ENCODE results near the gene TRA2A.
"Not testable (repeated sequence)": the region's sequence is repeated elsewhere in the genome, so short reads cannot be mapped to it uniquely, and the experiment has no call there.

The TRA2A gene

DNA sequence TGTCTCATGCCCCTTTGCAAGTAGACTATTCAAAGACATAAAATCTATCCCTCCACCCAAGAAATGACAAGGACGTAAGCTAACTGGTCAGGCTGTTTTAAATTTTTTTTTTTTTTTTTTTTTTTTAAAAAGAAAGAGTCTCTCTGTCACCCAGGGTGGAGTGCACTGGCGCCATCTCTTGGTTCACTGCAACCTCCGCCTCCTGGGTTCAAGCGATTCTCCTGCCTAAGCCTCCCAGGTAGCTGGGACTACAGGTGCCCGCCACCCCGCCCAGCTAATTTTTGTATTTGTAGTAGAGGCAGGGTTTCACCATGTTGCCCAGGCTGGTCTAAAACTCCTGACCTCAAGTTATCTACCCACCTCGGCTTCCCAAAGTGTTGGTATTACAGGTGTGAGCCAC is 11.2 kb downstream of the TRA2A start:
- Histone ChIP-seq H3K27me3 (replicated peaks in 2 of 5; ENCODE audit: control insufficient read depth in 4 of 5, insufficient read depth in 5 of 5, low read length in 4 of 5) (no peaks in the 10 kb centered on the region), H3K27ac (ENCODE audit: insufficient read depth in 1 of 2, low read depth in 1 of 2, low read length in 2 of 2, poor library complexity in 1 of 2, severe bottlenecking in 2 of 2) (no peak overlapping the region), H3K9me3 (ENCODE audit: control extremely low read depth in 1 of 5, control insufficient read depth in 4 of 5, insufficient read depth in 2 of 5, low read depth in 1 of 5, low read length in 4 of 5) (no peaks in the 10 kb centered on the region), H3K36me3 (ENCODE audit: control insufficient read depth in 4 of 4, insufficient read depth in 4 of 4, low read length in 3 of 4) (peaks cover 20 to 55% (median 39%) of the 10 kb centered on the region in 4 experiments), H3K4me3 (ENCODE audit: control insufficient read depth in 1 of 7, extremely low read depth in 1 of 7, insufficient read depth in 4 of 7, low read depth in 2 of 7, low read length in 6 of 7) (no peak overlapping the region), H3K4me1 (ENCODE audit: control extremely low read depth in 1 of 4, control insufficient read depth in 4 of 4, insufficient read depth in 4 of 4, low read length in 3 of 4) (peaks cover 0 to 5% (median 2%) of the 10 kb centered on the region in 4 experiments)
- ChIA-PET POLR2A (interaction anchor here (0.6 kb wide), 1 partner anchor 178 kb away, joined by 8 read pairs; no protein-coding TSS in a partner anchor), CTCF (interaction anchor here (0.9 to 2.2 kb wide), 5 partner anchors 8 to 248 kb away, joined by 3 to 8 read pairs (median 5); no protein-coding TSS in a partner anchor)
- no CpG with 5 or more reads among the region's 7 CpGs for WGBS (ENCODE audit: insufficient coverage)
- DNase-seq = no peak

DNA sequence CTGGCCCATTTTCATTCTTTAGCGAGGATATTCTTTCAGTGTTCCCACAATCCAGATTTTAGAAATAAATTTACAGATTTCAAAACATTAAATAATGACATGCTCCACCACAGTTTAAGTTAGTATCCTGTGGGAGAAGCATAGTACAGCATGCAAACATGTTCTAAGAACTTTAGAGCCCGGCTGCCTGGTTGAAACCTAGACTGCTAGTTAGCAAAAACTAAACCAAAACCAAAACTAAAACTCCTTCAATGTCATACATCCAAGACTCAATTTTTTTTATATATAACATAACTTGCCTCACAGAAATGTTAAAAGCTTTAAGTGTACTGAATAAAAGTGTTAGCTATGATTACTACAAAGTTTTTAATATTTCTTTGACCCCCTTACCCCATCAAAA is 17.0 kb downstream of the TRA2A start:
- POLR2A ChIA-PET = no interaction called here
- Histone ChIP-seq H3K4me1 (ENCODE audit: control extremely low read depth in 1 of 4, control insufficient read depth in 4 of 4, insufficient read depth in 4 of 4, low read length in 3 of 4) (no peaks in the 10 kb centered on the region), H3K36me3 (ENCODE audit: control insufficient read depth in 4 of 4, insufficient read depth in 4 of 4, low read length in 3 of 4) (peaks cover 30 to 86% (median 59%) of the 10 kb centered on the region in 4 experiments), H3K27me3 (replicated peaks in 2 of 5; ENCODE audit: control insufficient read depth in 4 of 5, insufficient read depth in 5 of 5, low read length in 4 of 5) (no peaks in the 10 kb centered on the region), H3K27ac (ENCODE audit: insufficient read depth in 1 of 2, low read depth in 1 of 2, low read length in 2 of 2, poor library complexity in 1 of 2, severe bottlenecking in 2 of 2) (no peak overlapping the region), H3K4me3 (ENCODE audit: control insufficient read depth in 1 of 7, extremely low read depth in 1 of 7, insufficient read depth in 4 of 7, low read depth in 2 of 7, low read length in 6 of 7) (no peak overlapping the region), H3K9me3 (ENCODE audit: control extremely low read depth in 1 of 5, control insufficient read depth in 4 of 5, insufficient read depth in 2 of 5, low read depth in 1 of 5, low read length in 4 of 5) (no peaks in the 10 kb centered on the region)
- CTCF ChIA-PET = no interaction called here
- no CpG with 5 or more reads among the region's 2 CpGs for WGBS (ENCODE audit: insufficient coverage)
- DNase-seq = no peak

DNA sequence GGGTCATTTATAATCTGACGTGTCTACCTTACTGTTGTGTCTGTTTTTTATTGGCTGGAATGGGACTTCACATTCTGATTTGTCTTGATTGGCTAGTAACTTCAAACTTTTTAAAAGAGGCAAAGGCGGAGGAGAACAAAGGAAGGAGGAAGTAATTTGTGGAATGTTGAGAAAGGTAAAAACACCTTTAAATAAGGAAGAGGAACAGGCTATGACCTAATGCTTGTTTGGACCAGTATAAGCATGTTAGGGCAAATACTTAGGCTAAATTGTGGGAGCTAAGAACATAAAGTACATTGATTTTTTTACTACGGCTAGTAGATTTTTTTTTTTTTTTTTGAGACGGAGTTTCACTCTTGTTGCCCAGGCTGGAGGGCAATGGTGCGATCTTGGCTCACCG is 18.0 kb downstream of the TRA2A start:
- POLR2A ChIA-PET; H3K27ac ChIP-seq (ENCODE audit: insufficient read depth in 1 of 2, low read depth in 1 of 2, low read length in 2 of 2, poor library complexity in 1 of 2, severe bottlenecking in 2 of 2); DNase-seq; H3K4me1 ChIP-seq (ENCODE audit: control extremely low read depth in 1 of 4, control insufficient read depth in 4 of 4, insufficient read depth in 4 of 4, low read length in 3 of 4); H3K27me3 ChIP-seq (replicated peaks in 2 of 5; ENCODE audit: control insufficient read depth in 4 of 5, insufficient read depth in 5 of 5, low read length in 4 of 5); H3K4me3 ChIP-seq (ENCODE audit: control insufficient read depth in 1 of 7, extremely low read depth in 1 of 7, insufficient read depth in 4 of 7, low read depth in 2 of 7, low read length in 6 of 7); H3K9me3 ChIP-seq (ENCODE audit: control extremely low read depth in 1 of 5, control insufficient read depth in 4 of 5, insufficient read depth in 2 of 5, low read depth in 1 of 5, low read length in 4 of 5): not testable (repeated sequence)
- peaks cover 26 to 87% (median 56%) of the 10 kb centered on the region in 4 experiments for H3K36me3 ChIP-seq (ENCODE audit: control insufficient read depth in 4 of 4, insufficient read depth in 4 of 4, low read length in 3 of 4)
- no CpG with 5 or more reads among the region's 6 CpGs for WGBS (ENCODE audit: insufficient coverage)
- CTCF ChIA-PET = interaction anchor here (0.7 kb wide), 1 partner anchor 58 kb away, joined by 4 read pairs; no protein-coding TSS in a partner anchor

DNA sequence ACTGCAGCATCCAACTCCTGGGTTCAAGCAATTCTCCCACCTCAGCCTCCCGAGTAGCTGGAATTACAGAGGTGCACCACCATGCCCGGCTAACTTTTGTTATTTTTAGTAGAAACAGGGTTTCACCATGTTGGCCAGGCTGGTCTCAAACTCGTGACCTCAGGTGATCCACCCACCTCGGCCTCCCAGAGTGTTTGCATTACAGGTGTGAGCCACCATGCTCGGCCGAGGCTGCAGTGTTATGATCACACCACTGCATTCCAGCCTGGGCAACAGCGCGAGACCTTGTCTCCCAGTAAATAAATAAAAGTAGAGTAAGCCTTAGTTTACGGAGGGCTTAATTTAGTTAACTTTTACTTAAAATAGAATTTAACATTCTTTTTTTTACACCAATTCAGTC is 37.8 kb downstream of the TRA2A start:
- DNase-seq = no peak
- whole genome bisulfite sequencing (ENCODE audit: insufficient coverage) = 100% methylated on average over 5 of the region's 9 CpGs
- ChIA-PET CTCF (no interaction called here), POLR2A (no interaction called here)
- no peak overlapping the region for H3K4me3 ChIP-seq (ENCODE audit: control insufficient read depth in 1 of 7, extremely low read depth in 1 of 7, insufficient read depth in 4 of 7, low read depth in 2 of 7, low read length in 6 of 7)
- no peaks in the 10 kb centered on the region for H3K9me3 ChIP-seq (ENCODE audit: control extremely low read depth in 1 of 5, control insufficient read depth in 4 of 5, insufficient read depth in 2 of 5, low read depth in 1 of 5, low read length in 4 of 5)
- H3K27ac ChIP-seq (ENCODE audit: insufficient read depth in 1 of 2, low read depth in 1 of 2, low read length in 2 of 2, poor library complexity in 1 of 2, severe bottlenecking in 2 of 2) = no peak overlapping the region
- no peaks in the 10 kb centered on the region for H3K27me3 ChIP-seq (replicated peaks in 2 of 5; ENCODE audit: control insufficient read depth in 4 of 5, insufficient read depth in 5 of 5, low read length in 4 of 5)
- peaks cover 0 to 1% (median 0%) of the 10 kb centered on the region in 4 experiments for H3K36me3 ChIP-seq (ENCODE audit: control insufficient read depth in 4 of 4, insufficient read depth in 4 of 4, low read length in 3 of 4)
- H3K4me1 ChIP-seq (ENCODE audit: control extremely low read depth in 1 of 4, control insufficient read depth in 4 of 4, insufficient read depth in 4 of 4, low read length in 3 of 4) = peaks cover 0 to 14% (median 6%) of the 10 kb centered on the region in 4 experiments

DNA sequence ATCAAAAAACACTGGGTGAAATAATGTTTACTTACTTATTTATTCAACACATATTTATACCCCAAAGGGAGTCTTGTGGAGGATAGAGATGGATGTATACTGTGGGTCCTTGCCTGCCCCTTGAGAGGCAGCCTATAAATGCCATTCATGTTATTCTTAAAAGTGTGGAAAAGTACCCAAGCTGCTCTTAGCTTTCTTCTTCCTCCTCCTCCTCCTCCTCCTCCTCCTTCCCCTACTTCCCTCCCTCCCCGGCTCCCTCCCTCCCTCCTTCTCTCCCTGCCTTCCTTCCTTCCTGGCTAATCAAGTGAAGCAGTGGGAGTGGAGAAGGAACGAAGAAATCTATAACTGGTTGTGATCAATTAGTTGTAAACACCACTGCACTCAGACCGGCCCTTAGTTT is 40.3 kb downstream of the TRA2A start:
- peak overlapping the region in 4 of 7 experiments; percentile 13 to 81 (median 68) for H3K4me3 ChIP-seq (ENCODE audit: control insufficient read depth in 1 of 7, extremely low read depth in 1 of 7, insufficient read depth in 4 of 7, low read depth in 2 of 7, low read length in 6 of 7)
- H3K27me3 ChIP-seq (replicated peaks in 2 of 5; ENCODE audit: control insufficient read depth in 4 of 5, insufficient read depth in 5 of 5, low read length in 4 of 5) = no peaks in the 10 kb centered on the region
- H3K36me3 ChIP-seq (ENCODE audit: control insufficient read depth in 4 of 4, insufficient read depth in 4 of 4, low read length in 3 of 4) = no peaks in the 10 kb centered on the region
- no peak overlapping the region for H3K27ac ChIP-seq (ENCODE audit: insufficient read depth in 1 of 2, low read depth in 1 of 2, low read length in 2 of 2, poor library complexity in 1 of 2, severe bottlenecking in 2 of 2)
- no peak for DNase-seq
- ChIA-PET CTCF (no interaction called here), POLR2A (no interaction called here)
- H3K9me3 ChIP-seq (ENCODE audit: control extremely low read depth in 1 of 5, control insufficient read depth in 4 of 5, insufficient read depth in 2 of 5, low read depth in 1 of 5, low read length in 4 of 5) = no peaks in the 10 kb centered on the region
- H3K4me1 ChIP-seq (ENCODE audit: control extremely low read depth in 1 of 4, control insufficient read depth in 4 of 4, insufficient read depth in 4 of 4, low read length in 3 of 4) = peaks cover 0 to 14% (median 6%) of the 10 kb centered on the region in 4 experiments
- 100% methylated on average over 1 of the region's 3 CpGs for WGBS (ENCODE audit: insufficient coverage)

DNA sequence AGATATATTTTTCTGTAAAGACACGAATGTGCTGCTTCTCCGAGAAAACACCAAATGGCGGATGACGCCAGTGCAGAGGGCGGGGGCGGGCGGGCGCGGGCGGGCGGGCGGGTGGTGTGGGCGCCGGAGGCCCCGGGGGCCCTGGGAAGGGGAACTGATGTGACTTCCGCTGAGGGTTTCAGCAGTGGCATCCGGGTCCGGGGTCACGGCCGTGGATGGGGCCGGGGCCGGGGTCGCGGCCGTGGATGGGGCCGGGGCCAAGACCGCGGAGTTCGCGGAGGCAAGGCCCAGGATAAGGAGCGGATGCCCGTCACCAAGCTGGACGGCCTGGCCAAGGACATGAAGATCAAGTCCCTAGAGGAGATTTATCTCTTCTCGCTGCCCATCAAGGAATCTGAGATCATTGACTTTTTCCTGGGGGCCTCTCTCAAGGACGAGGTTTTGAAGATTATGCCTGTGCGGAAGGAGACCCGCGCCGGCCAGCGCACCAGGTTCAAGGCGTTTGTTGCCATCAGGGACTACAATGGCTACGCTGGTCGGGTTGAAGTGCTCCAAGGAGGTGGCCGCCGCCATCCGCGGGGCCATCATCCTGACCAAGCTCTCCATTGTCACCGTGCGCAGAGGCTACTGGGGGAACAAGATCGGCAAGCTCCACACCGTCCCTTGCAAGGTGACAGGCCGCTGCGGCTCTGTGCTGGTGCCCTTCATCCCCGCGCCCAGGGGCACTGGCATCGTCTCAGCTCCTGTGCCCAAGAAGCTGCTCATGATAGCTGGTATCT is 41.2 kb downstream of the TRA2A start:
- CTCF ChIA-PET = interaction anchor here (1.0 to 1.1 kb wide), 2 partner anchors 10 to 33 kb away, joined by 4 read pairs; no protein-coding TSS in a partner anchor
- Histone ChIP-seq H3K4me1 (ENCODE audit: control extremely low read depth in 1 of 4, control insufficient read depth in 4 of 4, insufficient read depth in 4 of 4, low read length in 3 of 4) (peaks cover 0 to 14% (median 6%) of the 10 kb centered on the region in 4 experiments), H3K27me3 (replicated peaks in 2 of 5; ENCODE audit: control insufficient read depth in 4 of 5, insufficient read depth in 5 of 5, low read length in 4 of 5) (peaks cover 0 to 5% (median 0%) of the 10 kb centered on the region in 5 experiments), H3K9me3 (ENCODE audit: control extremely low read depth in 1 of 5, control insufficient read depth in 4 of 5, insufficient read depth in 2 of 5, low read depth in 1 of 5, low read length in 4 of 5) (no peaks in the 10 kb centered on the region), H3K4me3 (ENCODE audit: control insufficient read depth in 1 of 7, extremely low read depth in 1 of 7, insufficient read depth in 4 of 7, low read depth in 2 of 7, low read length in 6 of 7) (peak overlapping the region; percentile 25 to 81 (median 67)), H3K36me3 (ENCODE audit: control insufficient read depth in 4 of 4, insufficient read depth in 4 of 4, low read length in 3 of 4) (no peaks in the 10 kb centered on the region), H3K27ac (ENCODE audit: insufficient read depth in 1 of 2, low read depth in 1 of 2, low read length in 2 of 2, poor library complexity in 1 of 2, severe bottlenecking in 2 of 2) (peak overlapping the region in 1 of 2 experiments; percentile 59)
- POLR2A ChIA-PET = interaction anchor here (0.7 kb wide), 1 partner anchor 10 kb away, joined by 4 read pairs; no protein-coding TSS in a partner anchor
- peak; percentile 58 to 84 (median 74) for DNase-seq
- 30% methylated on average over 42 of the region's 56 CpGs for WGBS (ENCODE audit: insufficient coverage)

DNA sequence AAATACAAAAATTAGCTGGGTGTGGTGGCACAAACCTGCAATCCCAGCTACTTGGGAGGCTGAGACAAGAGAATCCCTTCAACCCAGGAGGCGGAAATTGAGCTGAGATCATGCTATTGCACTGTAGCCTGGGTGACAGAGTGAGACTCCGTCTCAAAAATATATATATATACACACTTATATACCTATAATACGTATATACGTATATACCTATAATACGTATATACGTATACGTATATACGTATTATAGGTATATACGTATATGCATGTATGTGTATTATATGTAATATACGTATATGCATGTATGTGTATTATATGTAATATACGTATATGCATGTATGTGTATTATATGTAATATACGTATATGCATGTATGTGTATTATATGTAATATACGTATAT is 43.1 kb downstream of the TRA2A start:
- CTCF ChIA-PET = interaction anchor here (0.7 to 1.0 kb wide), 2 partner anchors 9 to 15 kb away, joined by 3 read pairs; no protein-coding TSS in a partner anchor
- WGBS (ENCODE audit: insufficient coverage) = no CpG with 5 or more reads among the region's 13 CpGs
- H3K27me3 ChIP-seq (replicated peaks in 2 of 5; ENCODE audit: control insufficient read depth in 4 of 5, insufficient read depth in 5 of 5, low read length in 4 of 5); H3K27ac ChIP-seq (ENCODE audit: insufficient read depth in 1 of 2, low read depth in 1 of 2, low read length in 2 of 2, poor library complexity in 1 of 2, severe bottlenecking in 2 of 2); DNase-seq; H3K36me3 ChIP-seq (ENCODE audit: control insufficient read depth in 4 of 4, insufficient read depth in 4 of 4, low read length in 3 of 4); POLR2A ChIA-PET; H3K9me3 ChIP-seq (ENCODE audit: control extremely low read depth in 1 of 5, control insufficient read depth in 4 of 5, insufficient read depth in 2 of 5, low read depth in 1 of 5, low read length in 4 of 5); H3K4me3 ChIP-seq (ENCODE audit: control insufficient read depth in 1 of 7, extremely low read depth in 1 of 7, insufficient read depth in 4 of 7, low read depth in 2 of 7, low read length in 6 of 7): not testable (repeated sequence)
- H3K4me1 ChIP-seq (ENCODE audit: control extremely low read depth in 1 of 4, control insufficient read depth in 4 of 4, insufficient read depth in 4 of 4, low read length in 3 of 4) = peaks cover 0 to 14% (median 6%) of the 10 kb centered on the region in 4 experiments

Data from common myeloid progenitor, CD34-positive (primary cell).